LNCAP (cell line): ENCODE data around the gene SLC25A1.

ENCODE experiments used
- TF ChIP-seq, protein P1 (sequence below): fragments of 450-650 bp; IDR thresholded peaks from 2 replicates; pipeline ENCODE4 v1.5.1; 2017; ENCODE audit warnings: mild to moderate bottlenecking

SLC25A1 gene

DNA sequence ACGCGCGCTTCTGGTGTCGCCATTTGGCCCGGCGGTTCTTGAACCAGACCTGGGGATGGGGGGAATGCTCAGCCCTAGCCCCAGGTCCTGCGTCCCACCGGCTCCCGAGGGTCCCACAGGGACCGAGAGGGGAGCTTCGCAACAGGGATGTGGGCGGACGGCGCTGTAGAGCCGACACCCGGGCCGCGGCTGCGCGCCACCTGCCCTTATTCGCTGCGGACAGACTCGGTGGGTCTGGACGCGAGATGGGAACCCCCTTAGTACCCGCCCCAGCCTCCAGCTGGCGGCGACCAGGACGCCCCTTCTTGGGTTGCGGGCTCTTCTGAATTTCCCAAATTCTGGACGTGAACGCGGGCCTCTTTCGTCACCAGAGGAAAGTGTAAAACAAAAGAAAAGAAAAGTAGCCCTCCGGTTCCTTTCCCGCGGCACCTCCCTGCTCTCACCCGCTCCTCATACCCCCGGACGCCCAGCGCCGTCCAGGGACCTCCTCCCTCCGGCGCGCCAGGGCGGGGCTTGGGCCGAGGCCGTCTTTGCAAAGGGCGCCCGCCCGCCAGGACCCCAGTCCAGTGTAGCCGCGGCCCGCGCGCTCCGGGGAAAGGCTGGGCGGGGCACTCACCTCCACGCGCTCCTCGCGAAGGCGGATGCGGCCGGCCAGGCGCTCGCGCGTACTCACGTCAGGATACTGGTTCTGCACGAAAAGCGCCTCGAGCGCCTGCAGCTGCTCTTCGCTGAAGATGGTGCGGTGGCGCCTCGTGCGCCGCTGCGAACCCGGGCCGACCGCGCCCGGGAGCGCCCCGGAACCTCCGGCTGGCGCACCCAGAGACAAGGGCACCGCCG is 29.3 kb downstream of the SLC25A1 start:
- TF ChIP-seq, protein P1, sequence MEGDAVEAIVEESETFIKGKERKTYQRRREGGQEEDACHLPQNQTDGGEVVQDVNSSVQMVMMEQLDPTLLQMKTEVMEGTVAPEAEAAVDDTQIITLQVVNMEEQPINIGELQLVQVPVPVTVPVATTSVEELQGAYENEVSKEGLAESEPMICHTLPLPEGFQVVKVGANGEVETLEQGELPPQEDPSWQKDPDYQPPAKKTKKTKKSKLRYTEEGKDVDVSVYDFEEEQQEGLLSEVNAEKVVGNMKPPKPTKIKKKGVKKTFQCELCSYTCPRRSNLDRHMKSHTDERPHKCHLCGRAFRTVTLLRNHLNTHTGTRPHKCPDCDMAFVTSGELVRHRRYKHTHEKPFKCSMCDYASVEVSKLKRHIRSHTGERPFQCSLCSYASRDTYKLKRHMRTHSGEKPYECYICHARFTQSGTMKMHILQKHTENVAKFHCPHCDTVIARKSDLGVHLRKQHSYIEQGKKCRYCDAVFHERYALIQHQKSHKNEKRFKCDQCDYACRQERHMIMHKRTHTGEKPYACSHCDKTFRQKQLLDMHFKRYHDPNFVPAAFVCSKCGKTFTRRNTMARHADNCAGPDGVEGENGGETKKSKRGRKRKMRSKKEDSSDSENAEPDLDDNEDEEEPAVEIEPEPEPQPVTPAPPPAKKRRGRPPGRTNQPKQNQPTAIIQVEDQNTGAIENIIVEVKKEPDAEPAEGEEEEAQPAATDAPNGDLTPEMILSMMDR, result no peak

DNA sequence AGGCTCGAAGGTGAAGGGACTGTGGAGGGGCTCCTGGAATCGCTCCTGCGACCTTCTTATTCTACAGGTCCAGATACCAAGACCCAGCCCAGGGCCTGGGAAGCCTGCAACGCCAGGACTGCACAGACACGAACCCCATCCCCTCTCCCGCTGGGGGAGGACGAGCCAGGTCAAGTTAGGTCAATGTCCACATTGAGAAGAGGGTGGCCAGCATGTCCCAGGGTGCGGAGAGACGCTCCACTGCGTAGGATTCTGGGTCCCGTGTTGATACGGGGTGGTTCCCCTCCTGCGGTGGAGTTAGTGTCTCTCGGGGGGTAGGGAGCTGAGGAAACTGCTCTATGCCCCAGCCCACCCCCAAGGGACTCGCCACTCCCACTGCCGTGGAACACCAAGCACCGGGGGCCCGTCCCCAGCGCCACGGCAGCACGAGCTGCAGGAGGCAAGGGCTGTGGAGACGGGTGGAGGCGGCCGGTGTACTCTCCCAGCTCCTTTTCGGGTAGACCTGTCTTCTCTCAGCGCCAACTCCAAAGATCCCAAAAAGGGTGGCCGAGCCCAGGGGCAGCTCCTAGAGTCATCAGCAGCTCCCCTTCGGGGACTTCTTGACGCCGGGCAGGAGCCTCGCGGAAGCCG is 30.0 kb downstream of the SLC25A1 start:
- TF ChIP-seq, protein P1, result no peak

DNA sequence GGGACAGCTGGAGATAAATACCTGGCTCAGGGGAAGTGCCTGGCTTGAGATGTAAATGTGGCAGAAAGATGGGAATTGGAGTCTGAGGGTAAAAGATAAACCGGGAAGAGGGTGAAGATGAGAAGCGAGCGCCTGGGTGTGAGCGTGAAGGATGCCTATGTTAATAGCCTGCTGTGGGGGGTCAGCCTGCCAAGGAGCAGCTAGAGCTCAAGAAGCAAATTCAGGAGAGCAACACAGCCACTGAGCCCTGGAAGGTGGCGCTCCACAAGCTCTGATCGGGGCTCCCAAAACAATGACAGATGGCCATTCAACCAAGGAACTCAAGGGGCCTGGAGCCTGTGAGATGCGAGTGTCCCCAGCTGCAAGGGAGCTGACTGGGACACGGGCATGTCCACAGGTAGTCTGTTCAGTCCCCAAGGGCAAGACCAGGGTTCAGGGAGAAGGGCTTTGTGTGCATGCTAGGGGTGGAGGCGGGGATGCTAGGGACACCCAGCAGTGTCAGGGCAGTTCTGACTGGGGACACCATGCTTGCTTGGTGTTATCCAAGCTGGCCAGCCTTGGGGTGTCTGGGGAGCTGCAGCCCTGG is 31.2 kb downstream of the SLC25A1 start:
- TF ChIP-seq, protein P1, result no peak

DNA sequence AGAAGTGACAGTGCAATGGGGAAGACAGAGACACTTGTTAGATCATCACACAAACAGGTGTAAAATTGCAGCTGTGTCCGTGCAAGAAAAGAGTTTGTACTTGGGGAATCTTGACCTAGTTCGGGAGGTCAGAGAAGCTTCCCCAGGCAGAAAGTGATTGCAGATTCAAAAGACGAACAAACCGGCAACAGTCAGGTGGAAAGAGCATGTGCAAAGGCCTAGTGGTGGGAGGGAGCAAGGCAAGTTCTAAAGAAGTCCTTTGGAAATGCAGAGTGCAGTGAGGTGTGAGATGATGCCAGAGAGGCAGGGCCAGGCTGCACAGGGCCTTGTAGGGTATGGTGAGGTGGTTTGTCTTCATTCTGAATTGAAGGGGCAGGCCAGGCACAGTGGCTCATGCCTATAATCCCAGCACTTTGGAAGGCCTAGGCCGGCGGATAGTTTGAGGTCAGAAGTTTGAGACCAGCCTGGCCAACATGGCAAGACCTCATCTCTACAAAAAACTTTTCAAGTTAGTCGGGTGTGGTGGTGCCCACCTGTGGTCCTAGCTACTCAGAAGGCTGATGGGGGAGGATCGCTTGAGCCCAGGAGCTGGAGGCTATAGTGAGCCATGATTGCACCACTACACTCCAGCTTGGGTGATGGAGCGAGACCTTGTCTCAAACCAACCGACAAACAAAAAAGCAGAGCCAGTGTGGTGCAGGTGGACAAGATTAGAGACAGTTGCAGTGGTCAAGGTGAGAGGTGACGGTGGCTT is 32.1 kb downstream of the SLC25A1 start:
- TF ChIP-seq, protein P1, result no peak

DNA sequence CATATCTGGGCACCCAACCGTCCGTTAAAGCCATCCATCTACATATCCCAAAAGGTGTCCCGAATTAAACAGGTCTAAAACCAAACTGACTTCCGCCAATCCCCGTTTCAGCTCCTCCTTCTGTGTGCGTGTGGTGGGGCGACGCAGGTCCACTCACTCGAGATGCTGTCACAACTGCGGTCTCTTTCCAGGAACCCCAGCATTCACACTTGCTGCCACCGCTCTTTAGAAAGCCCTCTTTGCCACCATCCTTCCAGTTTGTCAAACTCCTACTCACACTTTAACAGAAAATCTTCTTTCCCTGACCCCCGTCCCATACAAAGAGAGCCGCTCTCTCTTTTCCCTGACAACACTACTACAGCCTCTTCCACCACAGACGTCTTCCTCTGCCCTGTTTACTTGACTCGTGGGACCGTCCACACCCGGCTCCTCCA is 34.6 kb downstream of the SLC25A1 start:
- TF ChIP-seq, protein P1, result no peak

DNA sequence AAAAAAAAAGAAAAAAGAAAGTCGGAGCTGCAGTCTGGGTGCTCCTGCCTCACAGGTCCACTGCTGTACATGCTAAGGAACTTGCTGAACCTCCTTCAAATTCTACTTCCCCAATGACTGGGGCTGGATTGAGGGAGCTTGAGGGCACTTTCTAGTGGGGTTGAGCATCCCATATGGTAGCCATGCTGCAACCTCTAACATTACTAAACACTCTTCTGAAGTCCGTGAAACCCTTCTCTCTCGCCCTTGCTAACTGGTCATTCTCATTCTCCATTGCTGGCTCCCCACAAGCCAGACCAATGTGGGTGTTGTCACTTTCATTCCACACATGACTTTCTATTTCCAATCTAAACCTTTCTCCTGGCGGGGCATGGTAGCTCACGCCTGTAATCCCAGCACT is 35.3 kb downstream of the SLC25A1 start:
- TF ChIP-seq, protein P1, result no peak

DNA sequence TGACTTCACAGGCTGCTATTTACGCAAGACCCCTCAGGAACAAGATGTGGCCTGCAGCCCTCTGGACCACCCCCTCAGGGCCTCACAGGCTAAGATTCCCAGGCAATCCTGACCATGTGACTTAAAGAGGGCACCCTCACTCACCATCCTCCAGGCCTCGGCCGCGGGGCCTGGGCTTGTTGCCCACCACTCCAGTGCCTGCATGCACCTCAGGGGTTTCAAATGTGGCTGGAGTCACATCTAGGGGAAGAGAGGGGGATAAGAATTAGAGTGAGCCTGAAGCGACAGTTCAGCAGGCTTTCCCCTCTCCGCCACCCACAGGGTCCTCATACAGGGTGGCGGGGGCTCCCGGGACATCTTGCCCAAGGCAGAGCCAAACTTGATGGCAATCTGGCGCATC is 36.1 kb downstream of the SLC25A1 start:
- TF ChIP-seq, protein P1, result no peak
